Stimulated activated naive B cell treated with anti-CD40 and anti-IgM and Interleukin-4, amounts not matched to agents 10 μg/mL and 1 μg/mL and 100 μg/mL, for 72 hours (primary cell): ENCODE data around the gene CD79A.

Experiments
- ATAC-seq, 2 donors: fragments of 150-1000 bp; cut with Tn5 transposase; replicated peaks; 2 replicates each; pipeline ENCODE4 v1.10.0; 2021; ENCODE audit warnings: moderate library complexity in 1 of 2
- DNase-seq: peaks from one replicate; pipeline ENCODE4 v3.0.0; 2021
- H3K27ac Mint-ChIP-seq: one replicate; pipeline ENCODE4 v1.8.0; 2022; ENCODE audit warnings: mild to moderate bottlenecking, mixed read lengths
- H3K27me3 Mint-ChIP-seq, 2 donors: one replicate each; pipeline ENCODE4 v1.8.0; 2022; ENCODE audit warnings: mixed read lengths in 2 of 2
- H3K36me3 Mint-ChIP-seq, 2 donors: one replicate each; pipeline ENCODE4 v1.8.0; 2022; ENCODE audit warnings: mixed read lengths in 2 of 2, mild to moderate bottlenecking in 1 of 2
- H3K4me1 Mint-ChIP-seq, 2 donors: one replicate each; pipeline ENCODE4 v1.8.0; 2022; ENCODE audit warnings: mixed read lengths in 2 of 2, mild to moderate bottlenecking in 1 of 2
- H3K4me3 Mint-ChIP-seq, 2 donors: one replicate each; pipeline ENCODE4 v1.8.0; 2022; ENCODE audit warnings: mild to moderate bottlenecking in 2 of 2, mixed read lengths in 2 of 2, moderate library complexity in 1 of 2
- H3K9me3 Mint-ChIP-seq, 2 donors: one replicate each; pipeline ENCODE4 v1.8.0; 2022; ENCODE audit warnings: mixed read lengths in 2 of 2, mild to moderate bottlenecking in 1 of 2

CD79A gene

DNA sequence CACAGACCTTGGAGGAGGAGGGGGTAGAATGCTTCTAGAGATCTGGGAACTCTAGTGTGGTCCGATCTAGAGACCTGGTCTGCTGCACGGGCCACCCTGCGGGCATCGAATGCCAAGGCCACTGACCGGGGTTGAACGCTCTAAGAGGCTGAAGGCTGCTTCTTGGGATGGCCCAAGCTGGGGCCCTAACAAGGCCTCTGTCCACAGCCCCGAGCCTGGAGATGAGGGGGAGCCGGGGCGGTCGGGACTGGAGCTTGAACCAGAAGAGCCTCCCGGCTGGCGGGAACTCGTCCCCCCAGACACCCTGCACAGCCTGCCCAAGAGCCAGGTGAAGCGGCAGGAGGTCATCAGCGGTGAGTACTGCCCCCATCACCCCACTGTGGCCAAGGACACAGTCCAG lies 21.2 kb downstream of the CD79A start:
- no peak overlapping the region for H3K27ac Mint-ChIP-seq
- no peak overlapping the region for H3K4me3 Mint-ChIP-seq
- H3K36me3 Mint-ChIP-seq, result peaks cover 41 to 61% of the 10 kb centered on the region in 2 donors
- ATAC-seq (no peak), DNase-seq (no peak)
- no peaks in the 10 kb centered on the region for H3K9me3 Mint-ChIP-seq
- H3K27me3 Mint-ChIP-seq, result no peaks in the 10 kb centered on the region
- peaks cover 26 to 34% of the 10 kb centered on the region in 2 donors for H3K4me1 Mint-ChIP-seq

- Mint-ChIP-seq H3K36me3 (peaks cover 52 to 71% of the 10 kb centered on the region in 2 donors), H3K4me1 (peaks cover 30 to 33% of the 10 kb centered on the region in 2 donors), H3K4me3 (no peak overlapping the region), H3K9me3 (no peaks in the 10 kb centered on the region), H3K27me3 (no peaks in the 10 kb centered on the region), H3K27ac (peak overlapping the region; percentile 17)
- DNase-seq (no peak), ATAC-seq (no peak)
These were observed 24.8 kb downstream of the CD79A start for GRCh38 chr19:41901707-41902360.

DNA sequence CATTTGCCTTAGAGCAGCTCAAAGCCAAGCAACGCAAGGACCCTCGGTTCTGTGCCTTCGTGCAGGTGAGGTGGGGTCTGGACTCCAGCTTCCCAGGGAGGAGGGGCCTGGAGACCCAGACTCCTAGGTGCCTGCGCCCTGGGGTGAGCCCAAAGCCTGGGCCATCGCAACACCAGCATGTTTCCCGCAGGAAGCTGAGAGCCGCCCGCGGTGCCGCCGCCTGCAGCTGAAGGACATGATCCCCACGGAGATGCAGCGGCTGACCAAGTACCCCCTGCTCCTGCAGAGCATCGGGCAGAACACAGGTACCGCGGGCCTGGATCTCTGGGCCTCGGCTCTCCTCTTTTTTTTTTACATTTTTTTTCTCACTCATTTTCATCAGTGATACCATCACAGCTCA lies 25.5 kb downstream of the CD79A start:
- H3K4me1 Mint-ChIP-seq, result peaks cover 33 to 34% of the 10 kb centered on the region in 2 donors

GRCh38 chr19:41903193-41903953 lies 26.3 kb downstream of the CD79A start:
- Mint-ChIP-seq H3K4me1 (peaks cover 26 to 27% of the 10 kb centered on the region in 2 donors), H3K27me3 (no peaks in the 10 kb centered on the region), H3K27ac (peak overlapping the region; percentile 76), H3K36me3 (peaks cover 45 to 67% of the 10 kb centered on the region in 2 donors), H3K4me3 (no peak overlapping the region), H3K9me3 (no peaks in the 10 kb centered on the region)
- DNase-seq (no peak), ATAC-seq (no peak)

More for the DNA sequence above, 25.5 kb downstream of the CD79A start:
- no peak for DNase-seq
- Mint-ChIP-seq H3K27ac (no peak overlapping the region), H3K4me3 (no peak overlapping the region), H3K36me3 (peaks cover 52 to 75% of the 10 kb centered on the region in 2 donors), H3K27me3 (no peaks in the 10 kb centered on the region), H3K9me3 (no peaks in the 10 kb centered on the region)
- ATAC-seq, result no peak

GRCh38 chr19:41904118-41904870 lies 27.2 kb downstream of the CD79A start:
- H3K36me3 Mint-ChIP-seq, result peaks cover 41 to 67% of the 10 kb centered on the region in 2 donors
- H3K27ac Mint-ChIP-seq, result peak overlapping the region; percentile 44
- DNase-seq (no peak), ATAC-seq (no peak)
- H3K9me3 Mint-ChIP-seq, result no peaks in the 10 kb centered on the region
- no peaks in the 10 kb centered on the region for H3K27me3 Mint-ChIP-seq
- peaks cover 25 to 33% of the 10 kb centered on the region in 2 donors for H3K4me1 Mint-ChIP-seq
- no peak overlapping the region for H3K4me3 Mint-ChIP-seq

DNA sequence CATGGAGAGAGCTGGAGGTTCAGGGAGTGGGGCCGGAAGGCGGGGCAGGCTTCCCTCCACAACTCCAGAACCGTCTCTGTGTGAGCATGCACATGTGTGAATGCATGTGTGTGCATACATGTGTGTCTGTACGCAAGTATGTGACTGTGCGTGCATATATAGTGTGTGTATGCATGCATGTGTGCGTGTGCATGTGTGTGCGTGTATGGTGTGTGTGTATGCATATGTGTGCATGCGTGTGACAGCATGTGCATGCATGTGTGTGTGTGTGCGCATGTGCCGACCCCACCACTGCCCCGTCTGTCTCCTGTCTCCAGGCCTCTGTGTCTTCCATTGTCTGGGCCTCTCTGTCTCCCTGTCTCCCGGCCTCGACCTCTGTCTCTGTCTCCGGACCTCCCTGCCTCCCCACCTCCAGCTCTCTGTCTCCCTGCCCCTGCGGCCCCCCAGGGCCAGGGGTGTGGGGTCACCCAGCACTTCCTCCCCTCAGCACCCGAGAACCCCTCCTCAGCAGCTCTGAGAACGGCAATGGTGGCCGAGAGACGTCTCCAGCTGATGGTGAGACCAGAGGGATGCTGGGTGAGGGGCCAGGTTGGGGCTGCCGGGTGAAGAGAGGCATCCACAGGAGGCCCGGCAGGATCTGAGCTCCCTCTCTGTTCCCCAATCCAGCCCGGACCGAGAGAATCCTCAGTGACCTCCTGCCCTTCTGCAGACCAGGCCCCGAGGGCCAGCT lies 28.4 kb downstream of the CD79A start:
- no peak for ATAC-seq
- no peaks in the 10 kb centered on the region for H3K27me3 Mint-ChIP-seq
- H3K36me3 Mint-ChIP-seq, result peaks cover 41 to 68% of the 10 kb centered on the region in 2 donors
- DNase-seq, result no peak
- no peak overlapping the region for H3K27ac Mint-ChIP-seq
- no peak overlapping the region for H3K4me3 Mint-ChIP-seq
- no peaks in the 10 kb centered on the region for H3K9me3 Mint-ChIP-seq
- peaks cover 28 to 36% of the 10 kb centered on the region in 2 donors for H3K4me1 Mint-ChIP-seq

GRCh38 chr19:41906271-41906670 lies 29.2 kb downstream of the CD79A start:
- H3K4me3 Mint-ChIP-seq, result no peak overlapping the region
- no peaks in the 10 kb centered on the region for H3K9me3 Mint-ChIP-seq
- peaks cover 36 to 44% of the 10 kb centered on the region in 2 donors for H3K4me1 Mint-ChIP-seq
- no peaks in the 10 kb centered on the region for H3K27me3 Mint-ChIP-seq
- H3K36me3 Mint-ChIP-seq, result peaks cover 39 to 73% of the 10 kb centered on the region in 2 donors
- DNase-seq, result no peak
- H3K27ac Mint-ChIP-seq, result no peak overlapping the region
- no peak for ATAC-seq

DNA sequence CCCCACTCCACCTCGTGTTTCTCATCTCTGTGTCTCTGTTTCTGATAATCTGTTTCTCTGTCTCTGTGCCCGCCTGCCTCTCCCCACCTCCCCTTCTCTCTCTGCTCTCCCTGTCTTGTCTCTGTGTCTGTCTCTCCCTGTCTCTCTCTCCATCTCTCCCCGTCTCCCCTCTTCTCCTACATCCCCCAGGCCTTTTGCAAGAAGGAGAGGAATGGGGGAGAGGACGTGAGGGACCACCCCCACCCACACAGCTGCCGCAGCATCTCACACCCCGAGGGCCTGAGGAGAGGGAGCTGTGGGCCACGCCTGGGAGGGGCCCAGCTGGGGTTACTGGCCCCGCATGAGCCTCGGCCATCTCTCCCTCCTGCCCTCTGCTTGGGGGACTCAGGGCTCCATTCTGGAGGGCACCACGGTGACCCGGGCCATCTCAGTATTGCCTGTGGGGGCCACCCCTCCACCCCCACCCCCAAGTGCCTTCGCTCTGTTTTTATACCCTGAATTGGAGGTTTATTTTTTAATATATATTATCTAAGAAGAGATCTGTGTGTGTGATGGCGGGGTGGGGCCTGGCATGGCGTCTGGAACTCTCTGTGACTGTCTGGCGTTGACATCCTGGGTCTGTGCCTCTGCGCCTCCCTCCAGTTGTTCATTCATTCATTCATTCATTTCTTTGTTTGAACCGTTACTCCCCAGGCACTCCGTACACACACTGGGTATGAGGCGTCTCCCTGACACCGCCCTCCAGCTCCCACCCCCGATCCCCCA lies 30.0 kb downstream of the CD79A start:
- ATAC-seq (no peak), DNase-seq (no peak)
- Mint-ChIP-seq H3K27ac (peak overlapping the region; percentile 28), H3K36me3 (peaks cover 34 to 67% of the 10 kb centered on the region in 2 donors), H3K27me3 (peaks cover 4 to 6% of the 10 kb centered on the region in 2 donors), H3K9me3 (no peaks in the 10 kb centered on the region), H3K4me3 (no peak overlapping the region), H3K4me1 (peaks cover 39 to 52% of the 10 kb centered on the region in 2 donors)

GRCh38 chr19:41907994-41908615 lies 31.0 kb downstream of the CD79A start:
- H3K36me3 Mint-ChIP-seq, result peaks cover 30 to 58% of the 10 kb centered on the region in 2 donors
- ATAC-seq (no peak), DNase-seq (no peak)
- peak overlapping the region; percentile 83 for H3K27ac Mint-ChIP-seq
- no peak overlapping the region for H3K4me3 Mint-ChIP-seq
- H3K4me1 Mint-ChIP-seq, result peaks cover 45 to 57% of the 10 kb centered on the region in 2 donors
- H3K27me3 Mint-ChIP-seq, result peaks cover 6 to 12% of the 10 kb centered on the region in 2 donors
- no peaks in the 10 kb centered on the region for H3K9me3 Mint-ChIP-seq

DNA sequence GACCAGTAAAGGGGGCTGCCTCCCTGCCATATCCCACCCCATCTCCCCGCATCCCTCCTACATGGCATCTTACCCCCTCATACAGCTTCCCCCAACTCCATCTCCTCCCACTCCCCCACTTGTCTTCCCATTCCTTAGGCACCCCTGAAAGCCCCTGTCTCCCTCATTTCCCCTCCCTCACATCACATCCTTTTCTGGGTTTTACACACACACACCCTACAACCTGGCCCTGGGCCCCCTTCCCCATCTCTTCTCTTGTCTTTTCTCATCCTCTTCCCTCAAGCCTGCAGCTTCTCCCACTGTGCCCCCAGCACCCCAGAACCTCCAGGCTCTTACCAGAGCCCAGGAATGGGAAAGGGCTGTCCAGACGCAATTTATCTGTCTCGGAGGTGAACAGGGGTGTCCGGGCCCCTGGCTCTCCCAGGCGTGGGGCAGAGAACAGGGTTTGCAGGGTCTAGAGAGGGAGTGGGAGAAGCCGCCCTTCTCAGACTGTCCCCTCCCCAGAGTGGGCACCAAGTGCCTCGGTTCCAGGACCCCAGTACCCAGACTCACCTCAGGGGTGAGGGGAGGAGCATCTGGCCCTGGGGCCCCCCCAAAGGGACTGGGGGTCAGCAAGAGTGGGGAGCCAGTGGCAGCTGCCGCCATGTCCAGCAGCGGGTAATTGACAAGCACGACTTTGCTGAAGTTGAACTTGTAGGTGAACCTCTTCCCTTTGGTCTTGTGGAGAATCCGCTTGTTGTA lies 31.8 kb downstream of the CD79A start:
- Mint-ChIP-seq H3K27ac (peak overlapping the region; percentile 83), H3K4me1 (peaks cover 47 to 65% of the 10 kb centered on the region in 2 donors)

DNA sequence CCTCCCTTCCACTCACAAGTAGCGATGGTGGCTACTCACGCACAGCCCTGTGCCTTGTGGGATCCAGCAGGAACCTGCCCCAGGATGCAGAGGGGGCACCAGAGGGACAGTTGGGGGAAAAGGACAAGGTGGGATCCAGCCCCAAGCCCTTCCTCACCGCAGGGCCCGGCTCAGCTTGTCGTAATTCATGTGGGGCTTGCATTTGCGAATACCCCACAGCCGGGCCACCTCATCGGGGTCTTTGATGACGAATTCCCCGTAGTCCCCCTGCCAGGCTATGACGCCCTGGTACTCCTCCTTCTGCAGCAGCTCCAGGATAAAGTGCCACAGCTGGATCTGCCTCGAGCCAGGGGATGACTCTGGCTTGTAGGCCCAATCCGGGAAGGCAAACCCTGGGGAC lies 32.6 kb downstream of the CD79A start:
- H3K27me3 Mint-ChIP-seq, result peaks cover 12 to 20% of the 10 kb centered on the region in 2 donors
- ATAC-seq (no peak), DNase-seq (no peak)
- H3K27ac Mint-ChIP-seq, result peak overlapping the region; percentile 52
- H3K36me3 Mint-ChIP-seq, result peaks cover 17 to 42% of the 10 kb centered on the region in 2 donors
- no peak overlapping the region for H3K4me3 Mint-ChIP-seq
- no peaks in the 10 kb centered on the region for H3K9me3 Mint-ChIP-seq
- peaks cover 48 to 70% of the 10 kb centered on the region in 2 donors for H3K4me1 Mint-ChIP-seq

More for the DNA sequence above, 31.8 kb downstream of the CD79A start:
- ATAC-seq, result no peak
- no peaks in the 10 kb centered on the region for H3K9me3 Mint-ChIP-seq
- no peak overlapping the region for H3K4me3 Mint-ChIP-seq
- peaks cover 12 to 14% of the 10 kb centered on the region in 2 donors for H3K27me3 Mint-ChIP-seq
- DNase-seq, result no peak
- H3K36me3 Mint-ChIP-seq, result peaks cover 25 to 51% of the 10 kb centered on the region in 2 donors

- no peaks in the 10 kb centered on the region for H3K9me3 Mint-ChIP-seq
- H3K27me3 Mint-ChIP-seq, result peaks cover 12 to 20% of the 10 kb centered on the region in 2 donors
- peaks cover 46 to 63% of the 10 kb centered on the region in 2 donors for H3K4me1 Mint-ChIP-seq
- no peak overlapping the region for H3K4me3 Mint-ChIP-seq
- peak overlapping the region; percentile 40 for H3K27ac Mint-ChIP-seq
- H3K36me3 Mint-ChIP-seq, result peaks cover 14 to 37% of the 10 kb centered on the region in 2 donors
- ATAC-seq (no peak), DNase-seq (no peak)
These were observed 33.3 kb downstream of the CD79A start for GRCh38 chr19:41910240-41910991.
